HepG2 (cell line): ENCODE data around the gene PSD4. TPM values are rescaled to one million over a fixed set of nuclear protein-coding genes. Genes with fewer than 3 reads are reported as not detected.

Experiments used
- GPN1 ChIP-seq: sonication (generic); formaldehyde crosslinking; IDR thresholded peaks from 2 replicates; pipeline ENCODE4 v1.5.1; 2020; ENCODE audit warnings: missing genetic modification reagents, borderline replicate concordance
- KAT2B ChIP-seq: fragments of 150-350 bp; IDR thresholded peaks from 2 replicates; pipeline ENCODE4 v1.6.1; 2014; ENCODE audit warnings: low read depth, low read length, borderline replicate concordance
- KMT2B ChIP-seq: IDR thresholded peaks from 2 replicates; pipeline ENCODE4 v1.6.1; 2016; ENCODE audit warnings: missing genetic modification reagents, missing compliant biosample characterization
- MIER2 ChIP-seq: IDR thresholded peaks from 2 replicates; pipeline ENCODE4 v1.6.1; 2016; ENCODE audit warnings: missing biosample characterization, missing genetic modification reagents
- RELA ChIP-seq: sonication (generic); formaldehyde crosslinking; IDR thresholded peaks from 2 replicates; pipeline ENCODE4 v1.4.0; 2020; ENCODE audit warnings: missing genetic modification reagents
- RXRB ChIP-seq: IDR thresholded peaks from 2 replicates; pipeline ENCODE4 v1.6.1; 2016; ENCODE audit warnings: borderline replicate concordance, missing genetic modification reagents, missing compliant biosample characterization
- TAF15 ChIP-seq: fragments of 200-400 bp; formaldehyde crosslinking; IDR thresholded peaks from one replicate; pipeline ENCODE4 v1.6.1; 2018; ENCODE audit warnings: mild to moderate bottlenecking, low read depth, low read length; ENCODE audit not compliant: poor library complexity, severe bottlenecking
- TCF7L2 ChIP-seq: IDR thresholded peaks from 2 replicates; pipeline ENCODE4 v1.6.1; 2011; ENCODE audit warnings: mild to moderate bottlenecking, low read depth, low read length, moderate library complexity
- TGIF2 ChIP-seq: IDR thresholded peaks from 2 replicates; pipeline ENCODE4 v1.6.1; 2016; ENCODE audit warnings: control low read depth, missing compliant biosample characterization
- U2AF1 ChIP-seq: fragments of 200-400 bp; formaldehyde crosslinking; optimal IDR thresholded peaks from 2 replicates; pipeline ENCODE3; 2017; ENCODE audit warnings: mild to moderate bottlenecking, low read depth, low read length
- ZFAT ChIP-seq: sonication (generic); formaldehyde crosslinking; conservative IDR thresholded peaks from 2 replicates; pipeline ENCODE4 v1.8.1; 2023; ENCODE audit warnings: missing genetic modification reagents, inconsistent platforms
- ZFY ChIP-seq: sonication (generic); formaldehyde crosslinking; IDR thresholded peaks from 2 replicates; pipeline ENCODE4 v1.4.0; 2020; ENCODE audit warnings: missing genetic modification reagents
- ZNF138 ChIP-seq: sonication (generic); formaldehyde crosslinking; IDR thresholded peaks from 2 replicates; pipeline ENCODE4 v1.5.0; 2020; ENCODE audit warnings: mild to moderate bottlenecking, low read depth, missing genetic modification reagents
- ZNF33B ChIP-seq: sonication (generic); formaldehyde crosslinking; IDR thresholded peaks from 2 replicates; pipeline ENCODE4 v1.5.1; 2020; ENCODE audit warnings: mild to moderate bottlenecking, missing genetic modification reagents
- ZNF383 ChIP-seq: sonication (generic); formaldehyde crosslinking; IDR thresholded peaks from 2 replicates; pipeline ENCODE4 v1.4.0; 2020; ENCODE audit warnings: missing genetic modification reagents, mild to moderate bottlenecking, borderline replicate concordance
- ZNF510 ChIP-seq: sonication (generic); formaldehyde crosslinking; IDR thresholded peaks from 2 replicates; pipeline ENCODE4 v1.4.0; 2020; ENCODE audit warnings: low read depth, mild to moderate bottlenecking, missing genetic modification reagents
- ZNF546 ChIP-seq: sonication (generic); formaldehyde crosslinking; conservative IDR thresholded peaks from 2 replicates; pipeline ENCODE4 v1.8.1; 2023; ENCODE audit warnings: mild to moderate bottlenecking, missing genetic modification reagents
- ZNF674 ChIP-seq: sonication (generic); formaldehyde crosslinking; IDR thresholded peaks from 2 replicates; pipeline ENCODE4 v1.5.0; 2020; ENCODE audit warnings: low read depth, mild to moderate bottlenecking, missing genetic modification reagents
- ZNF816 ChIP-seq: sonication (generic); formaldehyde crosslinking; IDR thresholded peaks from 2 replicates; pipeline ENCODE4 v1.8.0; 2022; ENCODE audit warnings: missing genetic modification reagents, mild to moderate bottlenecking, borderline replicate concordance
- polyA plus RNA-seq, 8 experiments: library from polyadenylated mRNA; depleted of rRNA in 3 of 8; stranded (reverse) in 7 of 8; unstranded in 1 of 8; fragments of >200 nt; fragmentation: Illumina TruSeq in 4 of 8; extraction: Trizol in 4 of 8; gene quantifications; 2 replicates each; pipeline versions ENCODE4 v1.2.1 to v1.2.3, GENCODE V29; 2011 to 2016; ENCODE audit warnings: low read depth in 4 of 8, missing spikeins in 1 of 8, mixed read lengths in 1 of 8; ENCODE audit not compliant: insufficient read depth in 1 of 8
- total RNA-seq, 5 experiments: library from RNA; depleted of rRNA; stranded (reverse); fragments of >200 nt; fragmentation: Illumina TruSeq; extraction: Trizol; gene quantifications; 2 replicates each; pipeline ENCODE4 v1.2.3, GENCODE V29; 2016; ENCODE audit warnings: low read depth in 1 of 5
- TF ChIP-seq, protein P1 (sequence below): IDR thresholded peaks from 2 replicates; pipeline ENCODE4 v1.6.1; 2012; ENCODE audit warnings: low read length, improper control_type of control experiment
- TF ChIP-seq, protein P2 (sequence below): sonication (generic); IDR thresholded peaks from 2 replicates; pipeline ENCODE4 v1.6.1; 2016; ENCODE audit warnings: low read depth, borderline replicate concordance
- TF ChIP-seq, protein P3 (sequence below): sonication (generic); formaldehyde crosslinking; IDR thresholded peaks from 2 replicates; pipeline ENCODE4 v1.5.1; 2020; ENCODE audit warnings: missing genetic modification reagents, mild to moderate bottlenecking, borderline replicate concordance

Gene PSD4
- total and polyA plus RNA-seq, 2 of the 13 experiments (the other 11 are each of a cell fraction or from before 2014, with no cell fraction given): 5.8 to 9.4 TPM

DNA sequence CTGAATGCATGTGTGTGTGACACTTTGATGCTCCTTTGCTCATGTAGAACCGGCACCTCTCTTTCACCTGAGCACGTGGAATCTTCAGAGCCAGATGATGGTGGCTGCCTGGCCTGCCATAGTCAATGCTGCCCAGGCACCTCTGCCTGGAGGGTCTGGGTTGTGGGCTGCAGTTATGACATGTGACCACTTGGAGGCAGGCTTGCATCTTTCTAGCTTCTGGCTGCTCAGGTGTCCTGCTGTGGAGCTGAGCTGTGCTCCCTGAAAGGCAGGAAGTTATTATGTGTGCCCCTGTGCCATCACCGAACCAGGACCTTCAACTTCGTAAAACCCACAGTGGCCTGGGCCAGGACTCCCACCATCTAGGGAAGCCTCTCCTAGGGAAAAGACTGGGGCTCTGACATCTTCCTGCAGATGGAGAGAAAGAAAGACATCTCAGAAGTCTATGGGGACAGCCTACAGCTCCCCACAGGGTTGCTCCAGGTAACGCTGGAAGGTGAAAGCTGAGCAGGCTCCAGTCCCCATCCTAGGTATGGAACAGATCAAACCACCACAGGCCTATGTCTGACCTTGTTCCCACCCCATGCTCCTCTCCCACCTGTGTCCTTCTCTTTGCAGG is 30.2 kb downstream of the PSD4 start (continued):
- TF ChIP-seq ZNF33B (CRISPR knock-in tag): 0 out of 2 replicates have a peak, but pooled peaks have one; percentile 64
- no peak for TF ChIP-seq TAF15
- TF ChIP-seq ZFAT (CRISPR knock-in tag): no peak
- TF ChIP-seq ZNF138: no peak
- no peak for TF ChIP-seq TCF7L2
- no peak for TF ChIP-seq ZFY (CRISPR knock-in tag)
- TF ChIP-seq, protein P1, sequence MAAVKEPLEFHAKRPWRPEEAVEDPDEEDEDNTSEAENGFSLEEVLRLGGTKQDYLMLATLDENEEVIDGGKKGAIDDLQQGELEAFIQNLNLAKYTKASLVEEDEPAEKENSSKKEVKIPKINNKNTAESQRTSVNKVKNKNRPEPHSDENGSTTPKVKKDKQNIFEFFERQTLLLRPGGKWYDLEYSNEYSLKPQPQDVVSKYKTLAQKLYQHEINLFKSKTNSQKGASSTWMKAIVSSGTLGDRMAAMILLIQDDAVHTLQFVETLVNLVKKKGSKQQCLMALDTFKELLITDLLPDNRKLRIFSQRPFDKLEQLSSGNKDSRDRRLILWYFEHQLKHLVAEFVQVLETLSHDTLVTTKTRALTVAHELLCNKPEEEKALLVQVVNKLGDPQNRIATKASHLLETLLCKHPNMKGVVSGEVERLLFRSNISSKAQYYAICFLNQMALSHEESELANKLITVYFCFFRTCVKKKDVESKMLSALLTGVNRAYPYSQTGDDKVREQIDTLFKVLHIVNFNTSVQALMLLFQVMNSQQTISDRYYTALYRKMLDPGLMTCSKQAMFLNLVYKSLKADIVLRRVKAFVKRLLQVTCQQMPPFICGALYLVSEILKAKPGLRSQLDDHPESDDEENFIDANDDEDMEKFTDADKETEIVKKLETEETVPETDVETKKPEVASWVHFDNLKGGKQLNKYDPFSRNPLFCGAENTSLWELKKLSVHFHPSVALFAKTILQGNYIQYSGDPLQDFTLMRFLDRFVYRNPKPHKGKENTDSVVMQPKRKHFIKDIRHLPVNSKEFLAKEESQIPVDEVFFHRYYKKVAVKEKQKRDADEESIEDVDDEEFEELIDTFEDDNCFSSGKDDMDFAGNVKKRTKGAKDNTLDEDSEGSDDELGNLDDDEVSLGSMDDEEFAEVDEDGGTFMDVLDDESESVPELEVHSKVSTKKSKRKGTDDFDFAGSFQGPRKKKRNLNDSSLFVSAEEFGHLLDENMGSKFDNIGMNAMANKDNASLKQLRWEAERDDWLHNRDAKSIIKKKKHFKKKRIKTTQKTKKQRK: no peak
- no peak for TF ChIP-seq ZNF674
- TF ChIP-seq, protein P2, sequence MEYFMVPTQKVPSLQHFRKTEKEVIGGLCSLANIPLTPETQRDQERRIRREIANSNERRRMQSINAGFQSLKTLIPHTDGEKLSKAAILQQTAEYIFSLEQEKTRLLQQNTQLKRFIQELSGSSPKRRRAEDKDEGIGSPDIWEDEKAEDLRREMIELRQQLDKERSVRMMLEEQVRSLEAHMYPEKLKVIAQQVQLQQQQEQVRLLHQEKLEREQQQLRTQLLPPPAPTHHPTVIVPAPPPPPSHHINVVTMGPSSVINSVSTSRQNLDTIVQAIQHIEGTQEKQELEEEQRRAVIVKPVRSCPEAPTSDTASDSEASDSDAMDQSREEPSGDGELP: no peak; the same call in 1 of the 2 replicates
- no peak for TF ChIP-seq ZNF546 (CRISPR knock-in tag)
- TF ChIP-seq ZNF383 (CRISPR knock-in tag): no peak
- TF ChIP-seq KAT2B: no peak
- TF ChIP-seq ZNF816 (CRISPR knock-in tag): no peak
- no peak for TF ChIP-seq ZNF510 (CRISPR knock-in tag)
- TF ChIP-seq TGIF2 (CRISPR knock-in tag): no peak
- TF ChIP-seq RELA (CRISPR knock-in tag): no peak
- TF ChIP-seq GPN1 (CRISPR knock-in tag): no peak
- no peak for TF ChIP-seq KMT2B (CRISPR knock-in tag)
- no peak for TF ChIP-seq U2AF1
- peak; percentile 57; the same call in 1 of the 2 replicates for TF ChIP-seq RXRB (CRISPR knock-in tag)
- TF ChIP-seq, protein P3, sequence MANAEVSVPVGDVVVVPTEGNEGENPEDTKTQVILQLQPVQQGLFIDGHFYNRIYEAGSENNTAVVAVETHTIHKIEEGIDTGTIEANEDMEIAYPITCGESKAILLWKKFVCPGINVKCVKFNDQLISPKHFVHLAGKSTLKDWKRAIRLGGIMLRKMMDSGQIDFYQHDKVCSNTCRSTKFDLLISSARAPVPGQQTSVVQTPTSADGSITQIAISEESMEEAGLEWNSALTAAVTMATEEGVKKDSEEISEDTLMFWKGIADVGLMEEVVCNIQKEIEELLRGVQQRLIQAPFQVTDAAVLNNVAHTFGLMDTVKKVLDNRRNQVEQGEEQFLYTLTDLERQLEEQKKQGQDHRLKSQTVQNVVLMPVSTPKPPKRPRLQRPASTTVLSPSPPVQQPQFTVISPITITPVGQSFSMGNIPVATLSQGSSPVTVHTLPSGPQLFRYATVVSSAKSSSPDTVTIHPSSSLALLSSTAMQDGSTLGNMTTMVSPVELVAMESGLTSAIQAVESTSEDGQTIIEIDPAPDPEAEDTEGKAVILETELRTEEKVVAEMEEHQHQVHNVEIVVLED (CRISPR knock-in tag): no peak
- peak; percentile 78; the same call in 1 of the 2 replicates for TF ChIP-seq MIER2
